Panc1 (cell line): ENCODE measurements around the gene RIC1. TPM values are rescaled to one million over a fixed set of nuclear protein-coding genes. Genes with fewer than 3 reads are reported as not detected.

Experiments used
- ATAC-seq: fragments of 200-7000 bp; cut with Tn5 transposase; 2 replicates; pipeline ENCODE4 v1.9.1; 2020; ENCODE audit warnings: mild to moderate bottlenecking, moderate library complexity
- BruUV-seq: library from RNA; stranded (reverse); fragments of 400-500 nt; replicated peaks from 2 replicates; lab custom pipeline; 2021; lab: Mats Ljungman, UMichigan
- CTCF ChIA-PET: fragments of 300-600 bp; sonication (Branson Sonifier 250); formaldehyde crosslinking; loops from one replicate; lab custom pipeline; 2022; ENCODE audit warnings: antibody characterized with exemption; lab: Charles Lee
- POLR2A ChIA-PET: fragments of 300-600 bp; sonication (Branson Sonifier 250); formaldehyde crosslinking; loops from one replicate; lab custom pipeline; 2022; ENCODE audit warnings: antibody characterized with exemption; lab: Charles Lee
- DNase-seq: peaks from one replicate; pipeline ENCODE4 v3.0.0-alpha.2; 2010; ENCODE audit warnings: low read depth, low spot score
- H3K27ac ChIP-seq: 2 replicates; pipeline ENCODE4 v1.5.1; 2011; ENCODE audit warnings: mild to moderate bottlenecking, low read length, inconsistent platforms
- H3K27me3 ChIP-seq: fragments of 200-500 bp; sonication (Bioruptor generic); 2 replicates; pipeline ENCODE4 v1.6.0; 2014; ENCODE audit warnings: low read length, inconsistent platforms; ENCODE audit not compliant: control insufficient read depth, insufficient read depth
- H3K36me3 ChIP-seq: fragments of 200-500 bp; sonication (Bioruptor generic); 2 replicates; pipeline ENCODE4 v1.5.1; 2014; ENCODE audit warnings: inconsistent platforms, mild to moderate bottlenecking, low read length, moderate library complexity; ENCODE audit not compliant: control insufficient read depth, insufficient read depth
- H3K4me1 ChIP-seq: 2 replicates; pipeline ENCODE4 v1.5.1; 2011; ENCODE audit warnings: inconsistent platforms, mild to moderate bottlenecking, low read length, moderate library complexity; ENCODE audit not compliant: control insufficient read depth, insufficient read depth
- H3K4me3 ChIP-seq, 2 experiments: 2 replicates each; pipeline ENCODE4 v1.5.1; 2011 to 2012; ENCODE audit warnings: low read depth in 2 of 2, low read length in 2 of 2, mild to moderate bottlenecking in 2 of 2, inconsistent platforms in 1 of 2, moderate library complexity in 1 of 2
- H3K9me3 ChIP-seq: fragments of 200-500 bp; sonication (Bioruptor generic); 2 replicates; pipeline ENCODE4 v1.5.1; 2014; ENCODE audit warnings: low read depth, mild to moderate bottlenecking, inconsistent platforms, low read length, moderate library complexity; ENCODE audit not compliant: control insufficient read depth, insufficient read depth
- POLR2AphosphoS5 ChIP-seq: IDR thresholded peaks from 2 replicates; pipeline ENCODE4 v1.6.1; 2012; ENCODE audit warnings: mild to moderate bottlenecking, low read depth, low read length, moderate library complexity
- SIN3A ChIP-seq: IDR thresholded peaks from 2 replicates; pipeline ENCODE4 v1.6.1; 2012; ENCODE audit warnings: low read depth, mild to moderate bottlenecking, low read length, moderate library complexity, borderline replicate concordance; ENCODE audit not compliant: insufficient read depth
- TCF7L2 ChIP-seq: IDR thresholded peaks from 2 replicates; pipeline ENCODE4 v1.6.1; 2011; ENCODE audit warnings: mild to moderate bottlenecking, low read depth, low read length, inconsistent platforms
- in situ Hi-C: cut with HindIII; loops from 2 replicates; pipeline ENCODE4 v1.10.0; 2016; ENCODE audit warnings: low sequenced_read_pairs, low pct_unique_long_range_greater_than_20kb
- intact Hi-C: fragments of 100-400 bp; cut with micrococcal nuclease; formaldehyde crosslinking; loops from one replicate; pipeline ENCODE4 v1.10.0; 2022; ENCODE audit not compliant: unreplicated experiment
- total RNA-seq: library from RNA; stranded (reverse); gene quantifications from one replicate; pipeline ENCODE4 v1.2.1, GENCODE V29; 2021; ENCODE audit not compliant: unreplicated experiment
- TF ChIP-seq, protein P1 (sequence below): fragments of 450-650 bp; IDR thresholded peaks from 2 replicates; pipeline ENCODE4 v1.5.1; 2017; ENCODE audit warnings: mild to moderate bottlenecking
- TF ChIP-seq, protein P2 (sequence below), 2 experiments: IDR thresholded peaks; 2 replicates each; pipeline ENCODE4 v1.6.1; 2011 to 2012; ENCODE audit warnings: low read depth in 2 of 2, control low read depth in 1 of 2, low read length in 1 of 2, mild to moderate bottlenecking in 1 of 2, moderate library complexity in 1 of 2; ENCODE audit not compliant: insufficient read depth in 1 of 2

RIC1 gene
- total RNA-seq, 1 experiment from 2014 or later, result 7.0 TPM

DNA sequence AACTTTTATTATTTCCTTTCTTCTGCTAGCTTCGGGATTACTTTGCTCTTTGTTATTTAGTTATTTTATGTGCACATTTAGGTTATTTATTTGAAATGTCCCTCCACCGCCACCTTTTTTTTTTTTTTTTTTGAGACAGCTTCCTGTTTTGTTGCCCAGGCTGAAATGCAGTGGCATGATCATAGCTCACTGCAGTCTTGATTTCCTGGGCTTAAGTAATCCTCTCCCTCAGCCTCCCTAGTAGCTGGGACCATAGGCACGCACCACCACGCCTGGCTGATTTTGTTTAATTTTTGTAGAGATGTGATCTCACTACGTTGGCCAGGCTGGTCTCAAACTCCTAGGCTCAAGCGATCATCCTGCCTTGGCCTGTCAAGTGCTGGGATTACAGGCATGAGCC is 38.5 kb downstream of the RIC1 start:
- no peak for DNase-seq
- in situ Hi-C loops (no loop called here), intact Hi-C loops (no loop called here)
- BruUV-seq, result no TSS peak
- no peak overlapping the region for H3K4me3 ChIP-seq
- H3K36me3 ChIP-seq, result no peaks in the 10 kb centered on the region
- H3K9me3 ChIP-seq, result no peaks in the 10 kb centered on the region
- TF ChIP-seq SIN3A, result no peak
- TF ChIP-seq, protein P1, sequence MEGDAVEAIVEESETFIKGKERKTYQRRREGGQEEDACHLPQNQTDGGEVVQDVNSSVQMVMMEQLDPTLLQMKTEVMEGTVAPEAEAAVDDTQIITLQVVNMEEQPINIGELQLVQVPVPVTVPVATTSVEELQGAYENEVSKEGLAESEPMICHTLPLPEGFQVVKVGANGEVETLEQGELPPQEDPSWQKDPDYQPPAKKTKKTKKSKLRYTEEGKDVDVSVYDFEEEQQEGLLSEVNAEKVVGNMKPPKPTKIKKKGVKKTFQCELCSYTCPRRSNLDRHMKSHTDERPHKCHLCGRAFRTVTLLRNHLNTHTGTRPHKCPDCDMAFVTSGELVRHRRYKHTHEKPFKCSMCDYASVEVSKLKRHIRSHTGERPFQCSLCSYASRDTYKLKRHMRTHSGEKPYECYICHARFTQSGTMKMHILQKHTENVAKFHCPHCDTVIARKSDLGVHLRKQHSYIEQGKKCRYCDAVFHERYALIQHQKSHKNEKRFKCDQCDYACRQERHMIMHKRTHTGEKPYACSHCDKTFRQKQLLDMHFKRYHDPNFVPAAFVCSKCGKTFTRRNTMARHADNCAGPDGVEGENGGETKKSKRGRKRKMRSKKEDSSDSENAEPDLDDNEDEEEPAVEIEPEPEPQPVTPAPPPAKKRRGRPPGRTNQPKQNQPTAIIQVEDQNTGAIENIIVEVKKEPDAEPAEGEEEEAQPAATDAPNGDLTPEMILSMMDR, result no peak
- TF ChIP-seq TCF7L2, result no peak
- TF ChIP-seq, protein P2, sequence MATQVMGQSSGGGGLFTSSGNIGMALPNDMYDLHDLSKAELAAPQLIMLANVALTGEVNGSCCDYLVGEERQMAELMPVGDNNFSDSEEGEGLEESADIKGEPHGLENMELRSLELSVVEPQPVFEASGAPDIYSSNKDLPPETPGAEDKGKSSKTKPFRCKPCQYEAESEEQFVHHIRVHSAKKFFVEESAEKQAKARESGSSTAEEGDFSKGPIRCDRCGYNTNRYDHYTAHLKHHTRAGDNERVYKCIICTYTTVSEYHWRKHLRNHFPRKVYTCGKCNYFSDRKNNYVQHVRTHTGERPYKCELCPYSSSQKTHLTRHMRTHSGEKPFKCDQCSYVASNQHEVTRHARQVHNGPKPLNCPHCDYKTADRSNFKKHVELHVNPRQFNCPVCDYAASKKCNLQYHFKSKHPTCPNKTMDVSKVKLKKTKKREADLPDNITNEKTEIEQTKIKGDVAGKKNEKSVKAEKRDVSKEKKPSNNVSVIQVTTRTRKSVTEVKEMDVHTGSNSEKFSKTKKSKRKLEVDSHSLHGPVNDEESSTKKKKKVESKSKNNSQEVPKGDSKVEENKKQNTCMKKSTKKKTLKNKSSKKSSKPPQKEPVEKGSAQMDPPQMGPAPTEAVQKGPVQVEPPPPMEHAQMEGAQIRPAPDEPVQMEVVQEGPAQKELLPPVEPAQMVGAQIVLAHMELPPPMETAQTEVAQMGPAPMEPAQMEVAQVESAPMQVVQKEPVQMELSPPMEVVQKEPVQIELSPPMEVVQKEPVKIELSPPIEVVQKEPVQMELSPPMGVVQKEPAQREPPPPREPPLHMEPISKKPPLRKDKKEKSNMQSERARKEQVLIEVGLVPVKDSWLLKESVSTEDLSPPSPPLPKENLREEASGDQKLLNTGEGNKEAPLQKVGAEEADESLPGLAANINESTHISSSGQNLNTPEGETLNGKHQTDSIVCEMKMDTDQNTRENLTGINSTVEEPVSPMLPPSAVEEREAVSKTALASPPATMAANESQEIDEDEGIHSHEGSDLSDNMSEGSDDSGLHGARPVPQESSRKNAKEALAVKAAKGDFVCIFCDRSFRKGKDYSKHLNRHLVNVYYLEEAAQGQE (IDR thresholded peaks at IDR 0.05; ENCODE audit: insufficient read depth in 1 of 2, low read depth in 2 of 2, low read length in 1 of 2), result no peak
- no peak for TF ChIP-seq POLR2AphosphoS5
- POLR2A ChIA-PET, result no interaction called here
- H3K27me3 ChIP-seq, result no peaks in the 10 kb centered on the region
- H3K27ac ChIP-seq, result no peak overlapping the region
- CTCF ChIA-PET, result no interaction called here
- no peaks in the 10 kb centered on the region for H3K4me1 ChIP-seq
- no peak for ATAC-seq

DNA sequence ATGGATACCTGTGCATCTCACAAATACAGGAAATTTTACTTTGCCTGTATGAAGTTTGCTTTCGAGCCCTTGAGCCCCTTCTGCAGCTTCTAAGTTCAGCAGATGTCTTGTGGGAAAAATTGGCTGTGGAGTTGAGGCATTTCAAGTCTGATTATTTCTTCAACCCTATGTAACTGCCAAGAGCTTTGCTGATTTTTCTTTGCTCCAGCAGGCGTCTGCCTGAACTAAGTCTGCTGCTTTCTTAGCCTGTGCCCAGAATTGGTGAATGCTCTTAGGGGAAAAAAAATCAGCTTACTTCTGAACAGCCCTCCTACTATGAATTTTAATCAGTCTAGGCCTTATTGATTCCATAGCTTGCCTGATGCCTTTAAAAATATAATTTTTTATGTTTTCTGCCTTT is 41.2 kb downstream of the RIC1 start:
- in situ Hi-C loops, result no loop called here

More for the DNA sequence above, 41.2 kb downstream of the RIC1 start:
- ATAC-seq (no peak), DNase-seq (no peak)
- Histone ChIP-seq H3K27me3 (no peaks in the 10 kb centered on the region), H3K27ac (no peak overlapping the region), H3K36me3 (no peaks in the 10 kb centered on the region), H3K4me1 (no peaks in the 10 kb centered on the region), H3K9me3 (no peaks in the 10 kb centered on the region), H3K4me3 (no peak overlapping the region)
- intact Hi-C loops, result no loop called here
- ChIA-PET CTCF (no interaction called here), POLR2A (no interaction called here)
- TF ChIP-seq SIN3A (no peak), POLR2AphosphoS5 (no peak), TCF7L2 (no peak)
- TF ChIP-seq, protein P2 (IDR thresholded peaks at IDR 0.05; ENCODE audit: insufficient read depth in 1 of 2, low read depth in 2 of 2, low read length in 1 of 2), result no peak
- TF ChIP-seq, protein P1, result no peak
- no TSS peak for BruUV-seq
